HEK293 (cell line): Measurements from ENCODE around the gene KRTAP13-3.

Experiments
- CTCF ChIP-seq: fragments of 450-650 bp; formaldehyde crosslinking; IDR thresholded peaks from 2 replicates; pipeline ENCODE4 v1.5.1; 2016; ENCODE audit warnings: missing biosample characterization, missing genetic modification characterization
- ZBTB8A ChIP-seq: fragments of 450-650 bp; formaldehyde crosslinking; IDR thresholded peaks from 2 replicates; pipeline ENCODE4 v1.5.1; 2016; ENCODE audit warnings: missing biosample characterization, missing genetic modification characterization
- ZFP3 ChIP-seq: fragments of 450-650 bp; formaldehyde crosslinking; IDR thresholded peaks from 2 replicates; pipeline ENCODE4 v1.5.1; 2016; ENCODE audit warnings: low read depth, missing biosample characterization, missing genetic modification characterization
- ZFP41 ChIP-seq: fragments of 450-650 bp; formaldehyde crosslinking; IDR thresholded peaks from 2 replicates; pipeline ENCODE4 v1.5.1; 2016; ENCODE audit warnings: missing biosample characterization, missing genetic modification characterization, borderline replicate concordance
- ZNF10 ChIP-seq: fragments of 450-650 bp; formaldehyde crosslinking; IDR thresholded peaks from 2 replicates; pipeline ENCODE4 v1.5.1; 2017; ENCODE audit warnings: missing biosample characterization, missing genetic modification characterization
- ZNF513 ChIP-seq: fragments of 450-650 bp; IDR thresholded peaks from 2 replicates; pipeline ENCODE4 v1.5.1; 2018; ENCODE audit warnings: missing biosample characterization, missing genetic modification characterization
- ZNF639 ChIP-seq: fragments of 450-650 bp; formaldehyde crosslinking; IDR thresholded peaks from 2 replicates; pipeline ENCODE4 v1.5.1; 2016; ENCODE audit warnings: missing biosample characterization, missing genetic modification characterization

GRCh38 chr21:30382201-30382600 is 43.5 kb downstream of the KRTAP13-3 start:
- TF ChIP-seq CTCF (tag by site-specific recombination) (no peak), ZFP3 (tag by site-specific recombination) (no peak), ZNF513 (tag by site-specific recombination) (no peak), ZNF639 (no peak), ZFP41 (tag by site-specific recombination) (no peak), ZBTB8A (tag by site-specific recombination) (no peak), ZNF10 (tag by site-specific recombination) (no peak)
